Cardiac muscle cell (in vitro differentiated cells and primary cell): Measurements from ENCODE around the gene GSG1. TPM values are rescaled to one million over a fixed set of nuclear protein-coding genes. Genes with fewer than 3 reads are reported as not detected.

Experiments
- DNase-seq, 2 donors: peaks; one replicate each; pipeline versions ENCODE4 v3.0.0 to v3.0.0-alpha.2; 2010 to 2017; ENCODE audit warnings: low read depth in 1 of 2, low spot score in 1 of 2
- H3K27ac ChIP-seq: fragments of 200-600 bp; sonication (generic); 2 replicates; pipeline ENCODE4 v1.5.1; 2016
- H3K27me3 ChIP-seq: fragments of 200-600 bp; sonication (generic); 2 replicates; pipeline ENCODE4 v1.6.0; 2016; ENCODE audit warnings: control low read depth
- H3K36me3 ChIP-seq: fragments of 200-600 bp; sonication (generic); 2 replicates; pipeline ENCODE4 v1.5.1; 2016; ENCODE audit warnings: control low read depth
- H3K4me1 ChIP-seq: fragments of 200-600 bp; sonication (generic); 2 replicates; pipeline ENCODE4 v1.8.1; 2017; ENCODE audit warnings: low read depth, mild to moderate bottlenecking, mixed run types
- H3K4me3 ChIP-seq: fragments of 200-600 bp; sonication (generic); 2 replicates; pipeline ENCODE4 v1.5.1; 2016; ENCODE audit warnings: mild to moderate bottlenecking
- H3K9me3 ChIP-seq: fragments of 200-600 bp; sonication (generic); 2 replicates; pipeline ENCODE4 v1.5.1; 2017; ENCODE audit warnings: low read depth, mild to moderate bottlenecking, control low read depth
- CTCF ChIP-seq: IDR thresholded peaks from 2 replicates; pipeline ENCODE4 v1.5.1; 2012; ENCODE audit warnings: low read depth, mild to moderate bottlenecking, low read length
- polyA plus RNA-seq: library from polyadenylated mRNA; unstranded; fragments of >200 nt; fragmentation: Nextera tagmentation; extraction: Ambion mirVana; gene quantifications from 2 replicates; pipeline ENCODE4 v1.2.1, GENCODE V29; 2016
- total RNA-seq: library from RNA; depleted of rRNA; stranded (reverse); fragments of >200 nt; gene quantifications from 2 replicates; pipeline ENCODE4 v1.2.3, GENCODE V29; 2016

The GSG1 gene
- total and polyA plus RNA-seq, 2 experiments from 2014 or later = 0.12 TPM; not detected in 1

DNA sequence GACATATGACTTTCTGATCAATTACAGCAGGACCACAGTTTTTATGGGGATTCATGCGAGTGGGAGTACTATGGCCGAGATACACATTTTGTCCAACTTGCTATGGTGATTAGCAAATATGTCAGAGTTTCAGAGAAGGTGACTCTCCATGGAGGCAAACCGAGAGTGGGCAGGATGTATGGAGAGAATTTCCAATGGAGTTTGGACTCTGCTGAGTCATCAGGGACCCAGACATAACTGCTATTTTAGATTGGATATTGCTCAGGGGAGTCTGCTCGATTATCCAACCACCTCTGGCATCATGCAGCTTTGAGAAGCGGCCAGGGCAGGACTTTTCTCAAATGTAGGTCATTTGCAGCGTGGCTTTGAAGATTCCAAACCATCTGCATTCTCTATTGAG, 9.5 kb upstream of the GSG1 start:
- Histone ChIP-seq H3K9me3 (no peaks in the 10 kb centered on the region), H3K27me3 (no peaks in the 10 kb centered on the region), H3K4me1 (no peaks in the 10 kb centered on the region), H3K4me3 (no peak overlapping the region), H3K27ac (no peak overlapping the region), H3K36me3 (no peaks in the 10 kb centered on the region)
- no peak for DNase-seq
- no peak for TF ChIP-seq CTCF

- Histone ChIP-seq H3K4me1 (no peaks in the 10 kb centered on the region), H3K27ac (no peak overlapping the region), H3K36me3 (no peaks in the 10 kb centered on the region), H3K9me3 (no peaks in the 10 kb centered on the region), H3K27me3 (no peaks in the 10 kb centered on the region), H3K4me3 (no peak overlapping the region)
- no peak for DNase-seq
- no peak for TF ChIP-seq CTCF
These were observed 3.2 kb upstream of the GSG1 start for GRCh38 chr12:13106666-13107065.

DNA sequence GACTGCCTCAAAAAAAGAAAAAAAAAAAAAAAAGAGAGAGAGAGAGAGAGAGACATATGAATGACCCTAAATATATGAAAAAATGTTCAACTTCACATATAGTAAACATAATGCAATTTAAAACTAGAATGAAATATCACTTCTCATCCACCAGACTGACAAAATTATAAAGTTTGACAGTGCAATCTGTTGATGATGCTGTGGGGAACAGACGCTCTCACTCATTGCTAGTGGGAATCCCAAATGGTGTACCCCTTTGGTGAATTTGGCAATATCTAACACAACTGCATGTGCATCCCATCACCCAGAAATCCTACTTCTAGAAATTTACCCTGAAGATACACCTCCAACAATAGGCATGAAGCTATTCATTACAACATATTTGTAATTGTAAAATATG, 2.3 kb upstream of the GSG1 start:
- Histone ChIP-seq H3K27me3 (no peaks in the 10 kb centered on the region), H3K27ac (no peak overlapping the region), H3K36me3 (no peaks in the 10 kb centered on the region), H3K9me3 (no peaks in the 10 kb centered on the region), H3K4me1 (no peaks in the 10 kb centered on the region), H3K4me3 (no peak overlapping the region)
- no peak for DNase-seq
- no peak for TF ChIP-seq CTCF

GRCh38 chr12:13104409-13104808, 942 bp upstream of the GSG1 start:
- Histone ChIP-seq H3K27ac (no peak overlapping the region), H3K4me3 (no peak overlapping the region), H3K4me1 (no peaks in the 10 kb centered on the region), H3K27me3 (no peaks in the 10 kb centered on the region), H3K36me3 (no peaks in the 10 kb centered on the region), H3K9me3 (no peaks in the 10 kb centered on the region)
- TF ChIP-seq CTCF = no peak
- DNase-seq = no peak

GRCh38 chr12:13102461-13103195, 839 bp downstream of the GSG1 start:
- Histone ChIP-seq H3K36me3 (no peaks in the 10 kb centered on the region), H3K27me3 (no peaks in the 10 kb centered on the region), H3K27ac (no peak overlapping the region), H3K4me1 (no peaks in the 10 kb centered on the region), H3K4me3 (no peak overlapping the region), H3K9me3 (no peaks in the 10 kb centered on the region)
- DNase-seq = peak in 1 of 2 donors; percentile 63
- no peak for TF ChIP-seq CTCF
